GM12872 (cell line): ENCODE measurements around the gene C3orf85.

Experiments used
- TF ChIP-seq, protein P1 (sequence below): IDR thresholded peaks from 3 replicates; pipeline ENCODE4 v1.5.1; 2011; ENCODE audit warnings: low read depth, mild to moderate bottlenecking, low read length, moderate library complexity; ENCODE audit not compliant: insufficient read depth

C3orf85 gene

DNA sequence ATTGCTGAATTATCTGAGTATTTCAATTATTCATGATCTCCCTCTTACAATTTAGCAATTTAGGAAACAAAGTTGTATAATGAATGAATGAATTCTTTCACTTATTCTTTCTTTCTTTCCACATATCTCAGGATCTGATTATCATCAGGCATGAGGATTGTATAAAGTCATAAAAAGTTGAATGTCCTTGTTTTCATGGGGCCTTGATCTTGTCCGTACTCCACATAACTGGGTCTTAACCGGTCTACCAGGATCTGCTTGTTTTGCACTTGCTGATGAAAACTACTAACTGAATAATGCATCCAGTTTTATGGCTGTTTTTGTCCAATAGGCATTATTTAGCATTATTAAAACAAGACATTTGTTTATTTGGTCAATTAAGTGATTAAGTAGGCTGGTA, 12.6 kb downstream of the C3orf85 start:
- TF ChIP-seq, protein P1, sequence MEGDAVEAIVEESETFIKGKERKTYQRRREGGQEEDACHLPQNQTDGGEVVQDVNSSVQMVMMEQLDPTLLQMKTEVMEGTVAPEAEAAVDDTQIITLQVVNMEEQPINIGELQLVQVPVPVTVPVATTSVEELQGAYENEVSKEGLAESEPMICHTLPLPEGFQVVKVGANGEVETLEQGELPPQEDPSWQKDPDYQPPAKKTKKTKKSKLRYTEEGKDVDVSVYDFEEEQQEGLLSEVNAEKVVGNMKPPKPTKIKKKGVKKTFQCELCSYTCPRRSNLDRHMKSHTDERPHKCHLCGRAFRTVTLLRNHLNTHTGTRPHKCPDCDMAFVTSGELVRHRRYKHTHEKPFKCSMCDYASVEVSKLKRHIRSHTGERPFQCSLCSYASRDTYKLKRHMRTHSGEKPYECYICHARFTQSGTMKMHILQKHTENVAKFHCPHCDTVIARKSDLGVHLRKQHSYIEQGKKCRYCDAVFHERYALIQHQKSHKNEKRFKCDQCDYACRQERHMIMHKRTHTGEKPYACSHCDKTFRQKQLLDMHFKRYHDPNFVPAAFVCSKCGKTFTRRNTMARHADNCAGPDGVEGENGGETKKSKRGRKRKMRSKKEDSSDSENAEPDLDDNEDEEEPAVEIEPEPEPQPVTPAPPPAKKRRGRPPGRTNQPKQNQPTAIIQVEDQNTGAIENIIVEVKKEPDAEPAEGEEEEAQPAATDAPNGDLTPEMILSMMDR, result no peak

DNA sequence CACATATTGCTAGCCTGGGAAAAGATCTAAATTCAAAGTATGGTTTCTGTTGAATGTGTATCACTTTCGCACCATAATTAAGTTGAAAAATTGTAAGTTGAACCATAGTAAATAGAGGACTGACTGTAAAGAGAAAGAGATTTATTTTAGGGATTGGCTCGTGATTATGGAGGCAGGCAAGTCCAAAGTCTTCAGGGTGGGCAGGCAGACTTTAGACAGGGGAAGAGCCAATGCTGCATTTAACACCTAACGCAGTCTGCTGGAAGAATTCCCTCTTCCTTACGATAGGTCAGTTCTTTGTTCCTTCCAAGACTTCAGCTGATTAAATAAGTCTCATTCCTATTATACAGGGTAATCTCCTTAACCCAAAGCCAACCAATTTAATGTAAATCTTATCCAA, 15.8 kb downstream of the C3orf85 start:
- TF ChIP-seq, protein P1, result no peak

DNA sequence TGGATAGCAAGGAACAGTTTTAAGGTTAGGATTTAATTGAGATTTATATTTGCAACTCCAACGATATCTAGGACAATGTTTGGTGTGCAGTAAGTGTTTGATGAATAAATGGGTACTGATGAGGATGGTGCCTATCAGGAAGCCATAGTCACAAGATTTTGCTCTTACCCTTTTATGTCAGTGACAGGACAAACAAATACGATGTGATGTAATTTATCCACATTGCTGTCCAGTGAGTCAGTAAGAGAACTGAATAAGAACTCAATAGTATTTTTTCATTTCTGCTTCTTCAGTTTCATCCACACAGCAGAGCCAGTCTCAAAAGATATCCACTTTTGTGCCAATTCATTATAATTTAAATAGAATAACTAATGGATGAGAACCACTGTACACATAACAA, 18.5 kb downstream of the C3orf85 start:
- TF ChIP-seq, protein P1, result no peak

DNA sequence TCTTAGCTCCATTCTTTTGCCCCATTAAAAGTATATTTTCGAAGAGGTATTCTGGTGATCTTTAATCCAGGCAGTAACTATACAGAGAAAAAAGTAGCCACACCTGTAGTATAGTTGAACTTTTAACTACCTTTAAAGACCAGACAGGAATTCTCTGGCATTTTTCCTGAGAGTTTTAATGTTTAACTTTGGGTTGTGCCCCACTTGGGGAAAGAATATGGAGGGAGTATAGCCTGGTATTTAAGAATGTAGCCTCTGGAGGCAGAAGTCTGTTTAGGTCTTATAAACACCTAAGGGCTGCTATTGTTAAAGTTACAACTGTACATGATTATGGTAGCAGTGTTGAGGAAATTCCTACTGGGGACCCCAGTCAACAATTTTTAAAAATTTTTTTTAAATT, 19.3 kb downstream of the C3orf85 start:
- TF ChIP-seq, protein P1, result no peak

DNA sequence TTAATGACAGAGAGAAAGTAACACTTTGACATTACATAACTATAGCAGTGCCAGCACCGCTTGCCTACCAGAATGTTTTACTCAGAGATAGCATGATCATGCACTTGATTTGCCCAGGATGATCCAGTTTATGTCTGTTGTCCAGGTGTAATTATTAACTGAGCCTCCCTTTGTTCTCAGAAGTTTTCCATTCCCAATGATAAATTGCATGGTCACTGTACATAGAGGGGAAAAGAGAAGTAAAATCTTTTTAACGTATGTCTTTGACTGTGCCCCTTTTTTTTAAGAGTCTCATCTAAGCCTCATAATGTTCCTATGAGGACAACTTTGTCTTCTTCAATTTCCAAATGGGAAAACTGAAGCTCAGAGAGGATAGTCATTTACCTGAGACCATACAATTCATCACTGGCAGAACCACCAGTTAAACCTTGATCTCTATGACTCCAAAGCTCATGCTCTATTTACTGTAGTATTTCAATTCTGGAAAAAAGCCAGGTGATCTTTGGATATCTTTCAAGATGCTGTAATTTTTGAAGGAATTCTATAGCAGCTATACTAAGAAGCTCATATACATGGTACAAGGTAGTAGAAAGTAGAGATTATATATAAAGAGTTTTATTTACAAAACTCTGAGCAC, 25.1 kb downstream of the C3orf85 start:
- TF ChIP-seq, protein P1, result no peak

DNA sequence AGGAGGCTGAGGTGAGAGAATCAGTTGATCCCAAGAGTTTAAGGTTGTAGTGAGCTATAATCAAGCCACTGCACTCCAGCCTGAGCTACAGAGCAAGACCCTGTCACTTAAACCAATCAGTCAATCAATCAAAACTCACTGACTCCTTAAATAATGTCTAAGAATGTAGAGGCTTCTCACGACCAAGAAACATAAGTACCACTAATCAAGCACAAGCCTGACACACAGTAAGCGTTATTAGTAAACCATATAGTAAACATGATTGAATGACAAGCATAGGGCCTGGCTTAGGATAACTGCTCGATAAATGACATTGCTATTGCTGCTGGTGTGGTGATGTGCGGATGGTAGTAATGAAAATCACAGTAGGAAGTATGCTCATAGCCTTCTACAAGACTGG, 29.4 kb downstream of the C3orf85 start:
- TF ChIP-seq, protein P1, result no peak

DNA sequence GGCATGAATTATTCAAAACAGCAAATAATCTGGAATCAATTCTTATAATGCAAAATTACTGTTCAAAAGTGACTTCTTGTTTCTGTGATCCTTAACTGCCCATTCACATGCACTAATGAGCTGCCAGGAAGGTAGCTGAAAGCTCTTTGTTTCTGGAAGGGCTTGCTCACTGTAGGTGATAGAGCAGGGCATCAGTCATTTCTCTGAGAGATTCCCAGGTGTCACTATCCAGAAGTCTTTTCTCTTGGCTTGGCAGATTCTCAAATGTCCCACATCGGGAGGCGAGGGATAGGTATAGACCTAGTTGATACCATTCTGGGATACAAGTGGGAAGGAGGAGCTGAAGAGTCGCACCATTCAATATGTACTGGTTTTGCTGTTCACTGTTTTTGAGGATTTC, 35.0 kb downstream of the C3orf85 start:
- TF ChIP-seq, protein P1, result no peak
